Brain microvascular endothelial cell (primary cell): ENCODE results near the gene ASGR2.

Experiments
- DNase-seq: peaks from one replicate; pipeline ENCODE4 v3.0.0-alpha.2; 2020
- H3K27ac ChIP-seq: fragments of 250-450 bp; sonication (Bioruptor Pico); 2 replicates; pipeline ENCODE4 v1.5.1; 2020; ENCODE audit warnings: mild to moderate bottlenecking, moderate library complexity
- H3K27me3 ChIP-seq: fragments of 250-450 bp; sonication (Bioruptor Pico); replicated peaks from 2 replicates; pipeline ENCODE4 v1.5.1; 2020; ENCODE audit warnings: mild to moderate bottlenecking
- H3K36me3 ChIP-seq: fragments of 250-450 bp; sonication (Bioruptor Pico); replicated peaks from 2 replicates; pipeline ENCODE4 v1.5.1; 2020; ENCODE audit warnings: mild to moderate bottlenecking
- H3K4me3 ChIP-seq: 2 replicates; pipeline ENCODE4 v1.5.1; 2011; ENCODE audit warnings: low read depth, mild to moderate bottlenecking, control low read depth, low read length, moderate library complexity
- in situ Hi-C: cut with HindIII; loops from 2 replicates; pipeline ENCODE4 v1.10.0; 2017; ENCODE audit warnings: low sequenced_read_pairs, low pct_ligation_motif_present
- TF ChIP-seq, protein P1 (sequence below): IDR thresholded peaks from 2 replicates; pipeline ENCODE4 v1.5.1; 2011; ENCODE audit warnings: low read depth, mild to moderate bottlenecking, moderate library complexity, low read length, control low read depth, inconsistent platforms; ENCODE audit errors: missing control alignments

ASGR2 gene

DNA sequence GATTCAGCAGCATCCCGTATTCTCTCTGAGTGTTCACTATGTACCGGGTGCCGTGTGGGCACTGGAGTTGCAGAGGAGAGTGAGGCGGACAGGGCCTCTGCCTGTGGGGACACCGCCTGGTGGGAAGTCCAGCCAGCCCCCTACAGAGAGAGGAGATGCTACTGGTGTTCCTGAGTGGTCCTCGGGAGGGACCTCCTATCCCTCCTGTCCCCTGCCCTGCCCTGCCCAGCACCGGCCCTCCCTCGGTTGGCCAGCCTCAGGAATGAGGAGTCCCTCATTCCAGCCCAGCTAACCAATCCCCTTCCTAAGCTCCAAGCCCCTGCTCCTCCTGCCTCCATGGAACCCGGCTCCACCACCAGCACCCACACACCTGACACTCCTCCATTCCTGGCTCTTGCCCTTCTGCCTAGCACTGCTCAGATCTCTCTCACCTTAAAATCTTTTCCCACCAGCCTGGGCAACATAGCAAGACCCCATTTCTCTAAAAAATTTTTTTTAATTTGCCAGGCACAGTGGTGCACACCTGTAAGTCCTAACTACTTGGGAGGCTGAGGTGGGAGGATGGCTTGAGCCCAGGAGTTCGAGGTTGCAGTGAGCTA is 2.0 kb downstream of the ASGR2 start:
- no peaks in the 10 kb centered on the region for H3K36me3 ChIP-seq
- in situ Hi-C loops: no loop called here
- no peak overlapping the region for H3K27ac ChIP-seq
- DNase-seq: no peak
- H3K27me3 ChIP-seq: no peaks in the 10 kb centered on the region
- TF ChIP-seq, protein P1, sequence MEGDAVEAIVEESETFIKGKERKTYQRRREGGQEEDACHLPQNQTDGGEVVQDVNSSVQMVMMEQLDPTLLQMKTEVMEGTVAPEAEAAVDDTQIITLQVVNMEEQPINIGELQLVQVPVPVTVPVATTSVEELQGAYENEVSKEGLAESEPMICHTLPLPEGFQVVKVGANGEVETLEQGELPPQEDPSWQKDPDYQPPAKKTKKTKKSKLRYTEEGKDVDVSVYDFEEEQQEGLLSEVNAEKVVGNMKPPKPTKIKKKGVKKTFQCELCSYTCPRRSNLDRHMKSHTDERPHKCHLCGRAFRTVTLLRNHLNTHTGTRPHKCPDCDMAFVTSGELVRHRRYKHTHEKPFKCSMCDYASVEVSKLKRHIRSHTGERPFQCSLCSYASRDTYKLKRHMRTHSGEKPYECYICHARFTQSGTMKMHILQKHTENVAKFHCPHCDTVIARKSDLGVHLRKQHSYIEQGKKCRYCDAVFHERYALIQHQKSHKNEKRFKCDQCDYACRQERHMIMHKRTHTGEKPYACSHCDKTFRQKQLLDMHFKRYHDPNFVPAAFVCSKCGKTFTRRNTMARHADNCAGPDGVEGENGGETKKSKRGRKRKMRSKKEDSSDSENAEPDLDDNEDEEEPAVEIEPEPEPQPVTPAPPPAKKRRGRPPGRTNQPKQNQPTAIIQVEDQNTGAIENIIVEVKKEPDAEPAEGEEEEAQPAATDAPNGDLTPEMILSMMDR: no peak
- H3K4me3 ChIP-seq: no peak overlapping the region

DNA sequence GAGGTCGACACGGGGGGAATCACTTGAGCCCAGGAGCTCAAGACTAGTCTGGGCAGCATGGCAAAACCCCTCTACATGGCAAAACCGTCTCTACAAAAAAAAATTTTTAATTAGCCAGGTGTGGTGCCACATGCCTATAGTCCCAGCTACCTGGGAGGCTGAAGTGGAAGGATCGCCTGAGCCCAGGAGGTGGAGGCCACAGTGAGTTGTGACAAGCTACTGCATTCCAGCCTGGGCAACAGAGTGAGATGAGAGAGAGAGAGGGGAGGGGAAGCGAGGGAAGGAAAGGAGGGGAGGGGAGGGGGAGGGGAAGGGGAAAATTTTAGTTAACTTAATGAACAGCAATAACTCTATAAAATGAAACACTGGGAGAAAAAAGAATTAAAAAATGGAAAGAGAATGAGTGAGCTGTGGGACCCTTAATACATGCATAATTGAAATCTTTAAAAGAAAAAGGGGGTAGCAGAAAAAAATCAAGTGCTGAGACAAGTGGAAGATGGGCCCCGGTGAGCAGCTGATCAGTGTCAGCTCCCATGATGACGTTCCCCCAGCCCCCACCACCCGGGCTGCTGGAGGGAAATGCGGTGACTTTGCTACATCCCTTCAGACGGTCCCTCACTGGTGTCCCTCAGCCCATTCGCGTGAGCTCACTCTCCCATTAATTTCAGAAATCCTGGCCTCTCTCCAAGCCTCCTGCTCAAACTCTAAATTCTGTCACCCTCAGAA is 2.7 kb downstream of the ASGR2 start:
- in situ Hi-C loops: no loop called here
- Histone ChIP-seq H3K4me3 (no peak overlapping the region), H3K27ac (no peak overlapping the region), H3K27me3 (no peaks in the 10 kb centered on the region), H3K36me3 (no peaks in the 10 kb centered on the region)
- TF ChIP-seq, protein P1: no peak
- DNase-seq: no peak

DNA sequence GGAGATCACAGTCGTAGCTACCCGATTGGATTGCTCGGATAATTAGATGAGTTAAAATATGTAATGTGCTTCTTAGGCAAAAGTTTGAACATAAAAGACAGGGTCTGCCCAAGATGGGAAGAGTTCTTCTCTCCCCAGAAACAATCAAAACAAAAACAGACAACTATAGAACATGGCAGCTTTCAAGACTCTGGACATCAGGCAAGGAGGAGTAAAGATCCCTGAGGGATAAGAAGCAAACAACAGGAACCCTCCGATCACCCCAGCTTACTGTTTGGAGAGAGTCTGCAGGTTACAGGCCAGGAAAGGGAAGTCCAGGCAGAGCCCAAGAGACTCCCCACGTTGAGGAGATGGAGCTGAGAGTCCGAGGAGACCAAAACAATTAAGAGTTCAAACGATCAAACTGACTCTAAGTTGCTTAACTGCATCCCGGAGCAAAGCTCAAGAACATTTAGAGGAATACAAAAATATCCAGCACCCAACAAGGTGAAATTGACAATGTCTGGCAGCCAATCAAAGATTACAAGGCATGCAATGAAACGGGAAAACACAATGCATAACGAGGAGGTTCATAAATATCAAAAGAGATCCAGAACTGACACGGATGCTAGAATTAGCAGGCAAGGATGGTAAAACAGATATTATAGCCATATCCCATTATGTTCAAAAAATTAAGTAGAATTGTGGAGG is 3.9 kb downstream of the ASGR2 start:
- H3K27ac ChIP-seq: no peak overlapping the region
- H3K4me3 ChIP-seq: no peak overlapping the region
- in situ Hi-C loops: no loop called here
- H3K27me3 ChIP-seq: no peaks in the 10 kb centered on the region
- TF ChIP-seq, protein P1: no peak
- DNase-seq: no peak
- no peaks in the 10 kb centered on the region for H3K36me3 ChIP-seq

DNA sequence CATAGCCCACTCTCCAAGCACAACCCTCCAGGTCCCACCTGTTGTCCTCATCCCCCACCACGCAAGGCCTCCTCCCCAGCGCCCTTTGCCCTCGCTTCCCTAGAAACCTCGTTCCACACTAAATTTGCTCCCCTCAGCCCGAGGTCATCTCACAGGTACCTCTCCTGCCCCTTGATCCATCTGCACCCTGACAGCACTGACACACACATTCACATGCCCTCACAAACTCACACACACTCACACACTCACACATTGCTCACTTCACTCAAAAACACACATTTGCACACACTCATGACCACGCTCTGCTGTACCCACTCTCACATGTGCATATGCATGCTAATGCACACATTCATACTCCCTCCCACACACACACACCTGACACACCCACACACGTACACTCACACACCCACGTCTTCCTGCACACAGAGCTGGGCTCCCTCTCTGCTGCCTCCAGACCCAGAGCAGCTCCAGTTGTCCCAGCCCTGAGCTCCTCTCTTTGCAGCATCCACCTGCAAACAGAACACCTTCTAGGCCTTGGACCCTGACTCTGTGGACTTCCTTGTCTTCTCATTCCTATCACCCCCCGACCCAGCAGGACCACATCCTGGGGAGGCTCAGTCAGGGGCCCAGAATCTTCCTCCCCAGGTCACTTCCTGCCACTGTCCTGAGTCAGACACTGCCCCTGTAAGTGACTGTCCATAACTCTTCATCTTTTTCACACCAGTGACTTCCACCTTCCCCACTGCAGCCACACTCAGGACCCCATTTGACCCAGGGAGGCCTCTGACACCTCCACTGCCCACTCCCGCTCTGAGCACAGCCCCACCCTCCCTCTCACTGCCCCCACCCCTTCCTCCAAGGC is 4.9 kb downstream of the ASGR2 start:
- no peak overlapping the region for H3K4me3 ChIP-seq
- H3K36me3 ChIP-seq: no peaks in the 10 kb centered on the region
- H3K27ac ChIP-seq: no peak overlapping the region
- TF ChIP-seq, protein P1: no peak
- no peaks in the 10 kb centered on the region for H3K27me3 ChIP-seq
- in situ Hi-C loops: no loop called here
- DNase-seq: no peak

DNA sequence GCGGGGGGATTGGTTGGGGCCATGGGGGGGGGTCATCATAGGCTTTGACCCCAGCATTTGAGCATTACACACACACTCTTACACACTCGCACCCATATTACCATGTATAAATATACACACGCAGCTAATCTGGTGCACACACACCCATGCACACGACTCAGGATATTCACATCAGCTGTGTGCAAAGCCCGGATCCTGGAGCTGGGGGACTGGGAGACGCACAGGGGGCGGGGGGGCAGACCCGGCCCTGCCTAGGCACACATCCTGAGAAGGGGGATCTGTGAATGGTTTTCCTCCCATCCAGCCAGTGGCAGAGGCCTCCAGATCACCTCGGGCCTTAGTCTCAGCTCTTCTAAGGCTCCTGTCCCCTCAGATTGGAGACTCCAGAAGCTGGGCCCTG is 5.6 kb downstream of the ASGR2 start:
- in situ Hi-C loops: no loop called here
- Histone ChIP-seq H3K27me3 (no peaks in the 10 kb centered on the region), H3K36me3 (no peaks in the 10 kb centered on the region), H3K4me3 (no peak overlapping the region), H3K27ac (no peak overlapping the region)
- DNase-seq: no peak
- TF ChIP-seq, protein P1: no peak
